ENCODE results near the gene STAC3. TPM values are rescaled to one million over a fixed set of nuclear protein-coding genes. Genes with fewer than 3 reads are reported as not detected.

Gene STAC3
- total RNA-seq, 1 experiment from 2014 or later = 2.8 TPM

- H3K79me1 ChIP-seq (ENCODE audit: insufficient read depth, low read depth, low read length, poor library complexity, severe bottlenecking) = no peaks in the 10 kb centered on the region
- no peak overlapping the region; a peak in 1 of 7 replicates for H3K27ac Mint-ChIP-seq
Observed at GRCh38 chr12:57242329-57242690, 8.7 kb downstream of the STAC3 start.

More at GRCh38 chr12:57242329-57242690, 8.7 kb downstream of the STAC3 start:
- no peak overlapping the region for H3K14ac ChIP-seq (ENCODE audit: insufficient read depth, low read length)
- H4K91ac ChIP-seq (ENCODE audit: insufficient read length, low read depth, low read length) = no peak overlapping the region
- H3T11ph ChIP-seq (ENCODE audit: low read length) = no peak overlapping the region
- no peak overlapping the region for H2BK12ac ChIP-seq (ENCODE audit: insufficient read length, low read depth, low read length)
- peaks cover 42% of the 10 kb centered on the region for H3K27me3 ChIP-seq (ENCODE audit: insufficient read depth, low read length)
- Mint-ChIP-seq H3K4me3 (peak overlapping the region; percentile 74 to 84), H3K9me3 (no peaks in the 10 kb centered on the region), H3K36me3 (ENCODE audit: insufficient read depth in 1 of 3, low read depth in 3 of 3) (peaks cover 0 to 3% (median 2%) of the 10 kb centered on the region in 3 experiments; a peak in 2 of 7 replicates), H3K4me1 (peaks cover 55 to 66% of the 10 kb centered on the region in 2 experiments), H3K27me3 (ENCODE audit: low read depth) (peaks cover 72% of the 10 kb centered on the region)
- H3K9ac ChIP-seq (ENCODE audit: extremely low read depth, insufficient read length, low read length) = no peak overlapping the region
- DNase-seq = no peak
- peak overlapping the region; percentile 44 for H3K4me2 ChIP-seq (ENCODE audit: insufficient read depth, insufficient read length, low read length)
- H3K9me3 ChIP-seq (ENCODE audit: control insufficient read depth, low read depth, low read length) = no peaks in the 10 kb centered on the region
- peaks cover 29% of the 10 kb centered on the region for H3K23me2 ChIP-seq (ENCODE audit: insufficient read length, low read depth, low read length, poor library complexity, severe bottlenecking)
- 0 out of 2 replicates have a peak, but pooled peaks cover 4% of the 10 kb centered on the region for H3K4me1 ChIP-seq (ENCODE audit: insufficient read depth, low read length)
- no peak overlapping the region for H3K4ac ChIP-seq (ENCODE audit: low read depth, low read length)
- no peak overlapping the region for H2BK120ac ChIP-seq (ENCODE audit: low read depth, low read length, poor library complexity, severe bottlenecking)
- H2BK15ac ChIP-seq (ENCODE audit: low read depth, low read length) = no peak overlapping the region
- no peak overlapping the region for H3K23ac ChIP-seq (ENCODE audit: insufficient read length, low read depth, low read length)
- no peak overlapping the region for H2BK20ac ChIP-seq (ENCODE audit: low read depth, low read length, poor library complexity, severe bottlenecking)
- no peak overlapping the region for H2AFZ ChIP-seq (ENCODE audit: low read length)
- H2AK5ac ChIP-seq (ENCODE audit: insufficient read length, low read length) = no peak overlapping the region
- no peak overlapping the region for H3K18ac ChIP-seq (ENCODE audit: insufficient read length, low read depth, low read length)
- H4K5ac ChIP-seq (ENCODE audit: insufficient read length, low read depth, low read length) = no peak overlapping the region
- H3K56ac ChIP-seq (ENCODE audit: insufficient read length, low read depth, low read length) = no peak overlapping the region
- H2BK5ac ChIP-seq (ENCODE audit: insufficient read length, low read length) = no peak overlapping the region
- H4K20me1 ChIP-seq (ENCODE audit: control insufficient read depth, insufficient read depth, insufficient read length) = no peaks in the 10 kb centered on the region
- H3K27ac ChIP-seq (ENCODE audit: insufficient read length, low read depth, low read length) = no peak overlapping the region
- no CpG with 5 or more reads among the region's 18 CpGs for WGBS (ENCODE audit: extremely low coverage, insufficient read length, low lambda C conversion rate)
- H4K8ac ChIP-seq (replicated peaks; ENCODE audit: insufficient read length, low read depth, low read length) = no peak overlapping the region
- no peaks in the 10 kb centered on the region for H3K79me2 ChIP-seq (ENCODE audit: insufficient read depth, low read length)
- TF ChIP-seq CTCF (conservative IDR thresholded peaks at IDR 0.05) = no peak

Measured in H9 (cell line).